MM.1S (cell line): ENCODE results near the gene PDE1A.

Source experiments
- DNase-seq: peaks from one replicate; pipeline ENCODE4 v3.0.0-alpha.2; 2015
- H2AFZ ChIP-seq: fragments of 300-600 bp; sonication (generic); 2 replicates; pipeline ENCODE4 v1.6.0; 2016; ENCODE audit warnings: antibody characterized with exemption, low read length
- H3F3A ChIP-seq: fragments of 300-600 bp; sonication (generic); 2 replicates; pipeline ENCODE4 v1.6.1; 2016; ENCODE audit warnings: mild to moderate bottlenecking, antibody characterized with exemption, low read length, moderate library complexity, mixed read lengths; ENCODE audit not compliant: insufficient read depth
- H3K27ac ChIP-seq: fragments of 300-600 bp; sonication (generic); 2 replicates; pipeline ENCODE4 v1.5.1; 2016; ENCODE audit warnings: mild to moderate bottlenecking, low read length
- H3K27me3 ChIP-seq: fragments of 300-600 bp; sonication (generic); replicated peaks from 2 replicates; pipeline ENCODE4 v1.6.0; 2016; ENCODE audit warnings: low read length; ENCODE audit not compliant: insufficient read depth
- H3K36me3 ChIP-seq: fragments of 300-600 bp; sonication (generic); replicated peaks from 2 replicates; pipeline ENCODE4 v1.6.1; 2016; ENCODE audit warnings: mild to moderate bottlenecking, low read length, mixed read lengths; ENCODE audit not compliant: insufficient read depth
- H3K4me1 ChIP-seq: fragments of 300-600 bp; sonication (generic); 2 replicates; pipeline ENCODE4 v1.6.1; 2016; ENCODE audit warnings: low read length, mixed read lengths
- H3K4me2 ChIP-seq: fragments of 300-600 bp; sonication (generic); 2 replicates; pipeline ENCODE4 v1.6.0; 2016; ENCODE audit warnings: low read depth, low read length
- H3K4me3 ChIP-seq: fragments of 300-600 bp; sonication (generic); 2 replicates; pipeline ENCODE4 v1.5.1; 2016; ENCODE audit warnings: low read length, mixed read lengths
- H3K79me2 ChIP-seq: fragments of 300-600 bp; sonication (generic); 2 replicates; pipeline ENCODE4 v1.6.1; 2016; ENCODE audit warnings: mixed run types, low read length, mixed read lengths
- H3K9ac ChIP-seq: fragments of 300-600 bp; sonication (generic); 2 replicates; pipeline ENCODE4 v1.6.1; 2016; ENCODE audit warnings: low read length, mixed read lengths
- H3K9me2 ChIP-seq: fragments of 300-600 bp; sonication (generic); replicated peaks from 2 replicates; pipeline ENCODE4 v1.6.1; 2016; ENCODE audit warnings: mild to moderate bottlenecking, low read length, mixed read lengths; ENCODE audit not compliant: insufficient read depth
- H3K9me3 ChIP-seq: fragments of 300-600 bp; sonication (generic); replicated peaks from 2 replicates; pipeline ENCODE4 v1.6.1; 2016; ENCODE audit warnings: mild to moderate bottlenecking, low read length, mixed read lengths; ENCODE audit not compliant: insufficient read depth
- H4K20me1 ChIP-seq: fragments of 300-600 bp; sonication (generic); 2 replicates; pipeline ENCODE4 v1.6.1; 2016; ENCODE audit warnings: mild to moderate bottlenecking, low read length, moderate library complexity, mixed read lengths; ENCODE audit not compliant: insufficient read depth
- EZH2 ChIP-seq: fragments of 300-600 bp; sonication (generic); optimal IDR thresholded peaks from 2 replicates; pipeline ENCODE3; 2017; ENCODE audit warnings: low read depth, mild to moderate bottlenecking, antibody characterized with exemption, low read length, mixed read lengths
- EZH2phosphoT487 ChIP-seq: fragments of 300-600 bp; sonication (generic); IDR thresholded peaks from 2 replicates; pipeline ENCODE4 v1.6.1; 2018; ENCODE audit warnings: antibody characterized with exemption, low read length
- TF ChIP-seq, protein P1 (sequence below): fragments of 300-600 bp; sonication (generic); IDR thresholded peaks from 2 replicates; pipeline ENCODE4 v1.5.1; 2016; ENCODE audit warnings: antibody characterized with exemption, low read length, mixed read lengths

PDE1A gene

DNA sequence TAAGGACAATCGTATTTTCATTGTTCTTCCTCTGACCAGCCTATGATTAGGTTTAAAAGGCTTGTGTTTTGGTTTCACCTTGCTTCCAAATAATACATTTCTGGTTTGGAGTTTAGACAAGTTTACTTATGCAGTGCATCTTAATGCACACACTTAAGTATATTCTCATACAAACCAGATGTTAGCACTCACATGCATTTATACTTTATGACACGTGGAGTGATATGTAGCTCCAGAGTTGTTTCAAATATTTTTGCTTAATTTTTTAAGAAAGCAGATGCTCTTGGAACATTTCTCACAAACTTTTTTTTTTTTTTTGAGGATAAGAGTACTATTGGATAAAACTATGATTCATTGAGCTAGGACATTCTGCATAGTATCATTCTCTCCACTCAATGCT lies 109.9 kb downstream of the PDE1A start:
- no peaks in the 10 kb centered on the region for H3K9me2 ChIP-seq
- H3K9me3 ChIP-seq: no peaks in the 10 kb centered on the region
- no peak overlapping the region for H3K9ac ChIP-seq
- H3K79me2 ChIP-seq: no peaks in the 10 kb centered on the region
- no peaks in the 10 kb centered on the region for H3K27me3 ChIP-seq
- no peak overlapping the region for H3K4me3 ChIP-seq
- H3F3A ChIP-seq: no peaks in the 10 kb centered on the region
- H3K36me3 ChIP-seq: no peaks in the 10 kb centered on the region
- no peak overlapping the region for H2AFZ ChIP-seq
- no peaks in the 10 kb centered on the region for H3K4me1 ChIP-seq
- no peak overlapping the region for H3K4me2 ChIP-seq
- no peaks in the 10 kb centered on the region for H4K20me1 ChIP-seq
- no peak for DNase-seq
- H3K27ac ChIP-seq: no peak overlapping the region
- TF ChIP-seq EZH2phosphoT487: no peak
- TF ChIP-seq, protein P1, sequence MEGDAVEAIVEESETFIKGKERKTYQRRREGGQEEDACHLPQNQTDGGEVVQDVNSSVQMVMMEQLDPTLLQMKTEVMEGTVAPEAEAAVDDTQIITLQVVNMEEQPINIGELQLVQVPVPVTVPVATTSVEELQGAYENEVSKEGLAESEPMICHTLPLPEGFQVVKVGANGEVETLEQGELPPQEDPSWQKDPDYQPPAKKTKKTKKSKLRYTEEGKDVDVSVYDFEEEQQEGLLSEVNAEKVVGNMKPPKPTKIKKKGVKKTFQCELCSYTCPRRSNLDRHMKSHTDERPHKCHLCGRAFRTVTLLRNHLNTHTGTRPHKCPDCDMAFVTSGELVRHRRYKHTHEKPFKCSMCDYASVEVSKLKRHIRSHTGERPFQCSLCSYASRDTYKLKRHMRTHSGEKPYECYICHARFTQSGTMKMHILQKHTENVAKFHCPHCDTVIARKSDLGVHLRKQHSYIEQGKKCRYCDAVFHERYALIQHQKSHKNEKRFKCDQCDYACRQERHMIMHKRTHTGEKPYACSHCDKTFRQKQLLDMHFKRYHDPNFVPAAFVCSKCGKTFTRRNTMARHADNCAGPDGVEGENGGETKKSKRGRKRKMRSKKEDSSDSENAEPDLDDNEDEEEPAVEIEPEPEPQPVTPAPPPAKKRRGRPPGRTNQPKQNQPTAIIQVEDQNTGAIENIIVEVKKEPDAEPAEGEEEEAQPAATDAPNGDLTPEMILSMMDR: no peak
- TF ChIP-seq EZH2: no peak

- H2AFZ ChIP-seq: no peak overlapping the region
- H3K9ac ChIP-seq: no peak overlapping the region
- no peaks in the 10 kb centered on the region for H3K9me3 ChIP-seq
- no peaks in the 10 kb centered on the region for H3K79me2 ChIP-seq
- no peaks in the 10 kb centered on the region for H3K4me1 ChIP-seq
- no peaks in the 10 kb centered on the region for H3F3A ChIP-seq
- no peak overlapping the region for H3K4me2 ChIP-seq
- H3K4me3 ChIP-seq: no peak overlapping the region
- TF ChIP-seq, protein P1: no peak
- TF ChIP-seq EZH2: no peak
- TF ChIP-seq EZH2phosphoT487: no peak
- H3K9me2 ChIP-seq: no peaks in the 10 kb centered on the region
- DNase-seq: no peak
- no peaks in the 10 kb centered on the region for H4K20me1 ChIP-seq
- H3K27me3 ChIP-seq: no peaks in the 10 kb centered on the region
- no peaks in the 10 kb centered on the region for H3K36me3 ChIP-seq
- no peak overlapping the region for H3K27ac ChIP-seq
Observed at GRCh38 chr2:182302972-182303371, 123.9 kb downstream of the PDE1A start.

DNA sequence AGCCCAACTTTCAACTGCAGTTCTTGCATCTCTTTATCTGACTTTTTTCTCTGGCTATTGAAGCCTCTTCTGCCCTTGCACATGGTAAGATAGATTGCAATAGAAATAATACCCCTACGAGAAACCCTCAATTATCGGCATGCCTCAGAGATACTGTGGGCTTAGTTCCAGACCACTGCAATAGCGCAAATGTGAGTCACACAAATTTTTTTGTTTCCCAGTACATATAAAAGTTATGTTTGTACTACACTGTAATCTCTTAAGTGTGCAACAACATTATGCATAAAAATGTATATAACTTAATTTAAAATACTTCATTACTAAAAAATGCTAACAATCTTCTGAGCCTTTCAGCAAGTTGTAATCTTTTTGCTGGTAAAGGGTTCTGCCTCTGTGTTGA lies 124.7 kb downstream of the PDE1A start:
- Histone ChIP-seq H3K27me3 (no peaks in the 10 kb centered on the region), H3K4me1 (no peaks in the 10 kb centered on the region), H3F3A (no peaks in the 10 kb centered on the region), H2AFZ (no peak overlapping the region), H3K79me2 (no peaks in the 10 kb centered on the region), H3K9me3 (no peaks in the 10 kb centered on the region), H3K4me3 (no peak overlapping the region), H3K36me3 (no peaks in the 10 kb centered on the region), H3K9ac (no peak overlapping the region), H3K9me2 (no peaks in the 10 kb centered on the region), H3K27ac (no peak overlapping the region), H4K20me1 (no peaks in the 10 kb centered on the region), H3K4me2 (no peak overlapping the region)
- no peak for DNase-seq
- TF ChIP-seq, protein P1: no peak
- TF ChIP-seq EZH2 (no peak), EZH2phosphoT487 (no peak)
